GM19240 (cell line): Measurements from ENCODE around the gene INPP5B.

Experiments
- DNase-seq: peaks from one replicate; pipeline ENCODE4 v3.0.0; 2011; ENCODE audit warnings: low spot score; ENCODE audit not compliant: insufficient read length

The INPP5B gene

GRCh38 chr1:37875833-37876232, 71.0 kb downstream of the INPP5B start:
- DNase-seq, result no peak

GRCh38 chr1:37872692-37873091, 74.2 kb downstream of the INPP5B start:
- DNase-seq, result no peak

DNA sequence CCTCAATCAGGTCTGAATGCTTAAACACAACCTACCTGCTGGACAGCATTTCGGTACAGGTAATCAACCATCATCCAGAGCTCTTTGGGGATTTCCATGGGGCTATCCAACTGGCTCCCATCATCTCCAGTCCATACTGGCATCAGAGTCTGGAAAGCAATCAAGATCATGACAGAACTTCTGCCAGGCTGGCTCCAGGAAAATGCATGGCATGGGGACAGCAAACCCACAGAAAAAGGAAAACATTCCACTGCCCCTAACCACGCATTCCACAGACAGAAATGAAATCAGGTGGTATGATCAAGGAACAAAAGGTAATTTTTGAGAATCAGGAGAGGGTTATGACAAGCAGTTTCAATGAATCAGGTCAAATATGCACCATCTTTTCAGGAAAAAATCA, 78.4 kb downstream of the INPP5B start:
- DNase-seq, result no peak

DNA sequence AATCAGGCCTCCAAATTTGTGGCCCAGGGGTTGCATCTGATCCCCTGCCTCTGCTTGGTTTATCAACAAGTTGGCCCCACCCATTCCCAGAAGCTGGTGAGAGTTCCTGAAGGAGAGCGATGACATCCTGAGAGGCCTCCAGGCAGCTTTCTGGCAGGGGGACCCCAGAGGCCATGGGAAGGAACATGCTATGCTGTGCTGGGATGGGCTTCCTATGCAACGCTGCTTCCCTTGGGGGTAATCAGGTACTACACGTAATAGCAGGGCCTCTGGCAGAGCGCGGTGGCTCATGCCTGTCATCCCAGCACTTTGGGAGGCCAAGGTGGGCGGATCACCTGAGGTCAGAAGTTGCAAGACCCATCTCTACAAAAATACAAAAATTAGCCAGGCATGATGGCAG, 79.1 kb downstream of the INPP5B start:
- DNase-seq, result no peak

- DNase-seq, result no peak
Observed at GRCh38 chr1:37866491-37866890, 80.4 kb downstream of the INPP5B start.

DNA sequence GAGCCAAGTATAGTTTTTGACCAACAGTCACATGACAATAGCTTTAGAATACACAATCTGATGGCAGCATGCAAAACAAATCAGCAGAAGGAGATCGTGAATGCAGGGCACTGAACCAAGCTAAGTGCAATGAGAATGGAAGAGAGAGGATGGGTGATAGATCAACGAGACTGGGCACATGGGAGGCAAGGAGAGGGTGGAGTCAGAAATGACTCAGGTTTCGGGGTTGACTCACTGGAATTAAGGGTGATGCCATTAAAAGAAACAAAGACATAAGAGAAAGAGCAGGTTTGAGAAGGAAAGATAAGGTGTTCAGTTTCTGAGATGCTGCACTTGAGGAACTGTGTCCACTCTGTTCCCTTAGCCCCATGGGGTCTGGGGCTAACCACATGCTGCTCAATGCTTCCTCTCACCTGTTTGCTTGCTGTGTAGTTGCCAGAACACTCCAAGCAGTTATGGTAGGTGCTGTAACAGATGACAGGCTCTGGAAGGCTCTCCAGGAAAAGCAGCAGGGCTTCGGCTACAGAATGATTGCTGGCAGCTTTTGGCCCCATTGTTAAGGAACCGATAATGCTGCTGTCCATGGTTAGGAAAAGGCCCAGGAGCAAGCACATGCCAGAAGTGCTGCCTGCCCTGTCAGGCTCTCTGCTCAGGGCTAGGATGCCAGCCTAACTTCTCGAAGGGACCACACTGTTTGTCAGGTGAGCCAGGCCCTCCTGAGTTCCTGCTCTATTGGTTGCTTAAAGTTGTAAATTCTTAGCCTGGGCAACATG, 81.3 kb downstream of the INPP5B start:
- DNase-seq, result no peak

GRCh38 chr1:37862330-37862729, 84.5 kb downstream of the INPP5B start:
- DNase-seq, result no peak

DNA sequence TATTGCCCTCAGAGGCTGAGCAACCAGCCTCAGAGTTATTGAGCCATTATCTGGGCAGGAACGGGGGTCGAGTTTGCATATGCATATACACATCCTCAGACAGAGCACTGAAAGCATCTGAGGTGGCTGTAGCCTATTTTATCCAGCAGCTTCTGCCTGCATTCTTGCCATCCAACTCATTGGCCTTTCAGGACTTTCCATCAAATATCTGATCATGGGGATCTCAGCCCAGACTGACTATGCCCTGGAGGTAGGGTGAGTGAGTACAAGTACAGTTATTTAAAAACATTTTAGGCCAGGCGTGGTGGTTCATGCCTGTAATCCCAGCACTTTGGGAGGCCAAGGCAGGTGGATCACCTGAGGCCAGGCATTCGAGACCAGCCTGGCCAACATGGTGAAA, 85.7 kb downstream of the INPP5B start:
- no peak for DNase-seq

DNA sequence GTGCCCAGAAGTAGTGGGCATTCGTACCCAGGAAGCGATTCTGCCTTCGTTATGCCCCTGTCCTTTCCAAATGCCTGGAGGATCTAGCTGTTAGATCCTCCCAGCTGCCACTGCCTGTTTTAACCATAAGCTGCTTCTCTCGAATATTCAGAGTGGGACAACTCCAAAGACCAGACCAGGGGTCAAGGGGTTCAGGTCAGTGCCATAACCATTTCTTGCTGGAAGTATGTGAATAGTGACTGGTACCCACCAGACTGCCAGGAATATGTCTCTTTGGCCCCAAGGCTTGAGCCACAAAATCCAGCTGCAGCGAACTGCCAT, 86.5 kb downstream of the INPP5B start:
- no peak for DNase-seq

GRCh38 chr1:37859507-37860345, 87.1 kb downstream of the INPP5B start, which contains the start of gene MTF1:
Gene MTF1 (minus strand): TSS chr1:37859592. CDS start chr1:37857658, 1,934 bp downstream.
- peak; percentile 97 for DNase-seq

DNA sequence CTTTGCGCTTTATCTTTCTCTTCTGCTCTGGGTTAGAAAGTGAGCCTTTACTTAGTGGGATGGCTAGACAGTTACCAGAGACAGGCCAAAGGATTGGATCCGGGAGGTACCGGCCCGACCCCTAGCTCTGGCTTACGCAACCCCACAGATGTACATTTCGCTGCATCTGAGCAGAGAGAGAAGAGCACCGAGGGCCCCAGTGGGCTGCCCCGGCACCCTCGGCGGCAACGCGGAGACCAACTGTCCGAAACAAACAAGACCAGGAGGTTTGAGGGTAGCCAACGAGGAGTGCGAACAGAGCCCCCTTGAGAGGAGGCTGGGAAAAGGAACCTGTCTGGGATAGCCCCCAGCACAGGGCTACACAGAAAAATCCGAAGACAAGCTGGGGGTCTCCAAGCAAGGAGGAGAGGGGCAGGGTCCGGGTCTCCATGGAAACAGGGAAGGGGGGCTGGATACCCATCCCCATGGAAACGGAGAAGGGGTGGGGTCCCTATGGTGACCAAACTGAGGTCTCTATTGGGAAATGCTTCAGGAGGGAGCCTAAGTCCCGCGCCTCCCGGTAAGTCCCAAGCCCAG, 87.8 kb downstream of the INPP5B start:
- no peak for DNase-seq

- no peak for DNase-seq
Observed at GRCh38 chr1:37854406-37854805, 92.4 kb downstream of the INPP5B start.

GRCh38 chr1:37853157-37853556, 93.7 kb downstream of the INPP5B start:
- no peak for DNase-seq

DNA sequence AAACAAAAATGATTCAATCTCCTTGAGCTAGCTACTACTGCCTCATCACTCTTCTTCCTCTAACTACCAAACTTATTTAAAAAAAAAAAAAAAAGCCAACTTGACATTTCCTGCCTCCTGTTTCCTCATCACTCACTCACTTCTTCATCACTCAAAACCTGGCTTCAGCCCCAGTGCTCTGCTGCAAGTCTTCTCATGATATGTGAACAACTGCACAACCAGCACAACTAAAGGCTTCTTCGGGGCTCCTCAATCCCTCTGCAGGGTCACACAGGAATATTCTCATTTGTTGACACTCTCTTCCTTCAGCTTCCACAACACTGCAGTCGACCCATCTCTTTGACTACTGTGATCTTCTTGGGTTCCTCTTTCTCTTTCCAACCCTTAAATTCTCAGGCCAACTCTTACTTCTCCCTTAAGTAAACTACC, 95.1 kb downstream of the INPP5B start:
- DNase-seq, result no peak

- DNase-seq, result no peak
Observed at GRCh38 chr1:37851262-37851661, 95.6 kb downstream of the INPP5B start.

- no peak for DNase-seq
Observed at GRCh38 chr1:37850352-37850955, 96.4 kb downstream of the INPP5B start.

- DNase-seq, result no peak
Observed at GRCh38 chr1:37849480-37849879, 97.4 kb downstream of the INPP5B start.

DNA sequence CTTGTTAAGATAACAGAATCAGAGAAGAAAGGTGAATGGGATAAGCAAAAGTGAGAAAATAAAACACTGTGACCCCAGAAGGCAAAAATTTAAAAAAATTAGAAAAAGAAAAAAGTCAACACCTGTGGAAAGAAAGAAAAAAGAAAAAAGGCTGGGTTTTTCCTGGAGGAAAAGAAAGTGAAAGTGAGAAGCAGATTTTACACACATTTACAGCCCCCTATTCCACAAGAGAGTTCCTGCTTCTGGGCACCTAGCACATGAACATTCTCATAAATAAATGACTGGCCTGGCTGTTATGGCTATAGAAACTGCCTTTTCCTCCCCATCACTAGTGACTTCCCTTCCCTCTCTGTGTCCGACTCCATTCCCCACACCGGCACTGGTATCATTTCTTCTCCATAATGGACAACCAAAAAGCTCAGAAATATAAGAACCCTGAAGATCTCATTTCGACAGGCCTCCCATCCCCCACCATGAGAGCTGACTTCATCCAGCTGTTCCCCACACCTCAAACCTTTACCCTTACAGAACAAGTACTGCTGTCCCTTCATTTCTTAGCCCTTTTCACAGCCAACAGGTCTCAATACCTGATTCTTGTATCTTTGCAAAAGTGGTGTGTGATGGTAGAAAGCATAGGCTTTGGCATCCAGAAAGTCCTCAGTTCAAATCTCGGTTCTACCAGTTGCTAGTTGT, 100.1 kb downstream of the INPP5B start:
- no peak for DNase-seq

- DNase-seq, result no peak
Observed at GRCh38 chr1:37845786-37846185, 101.1 kb downstream of the INPP5B start.

DNA sequence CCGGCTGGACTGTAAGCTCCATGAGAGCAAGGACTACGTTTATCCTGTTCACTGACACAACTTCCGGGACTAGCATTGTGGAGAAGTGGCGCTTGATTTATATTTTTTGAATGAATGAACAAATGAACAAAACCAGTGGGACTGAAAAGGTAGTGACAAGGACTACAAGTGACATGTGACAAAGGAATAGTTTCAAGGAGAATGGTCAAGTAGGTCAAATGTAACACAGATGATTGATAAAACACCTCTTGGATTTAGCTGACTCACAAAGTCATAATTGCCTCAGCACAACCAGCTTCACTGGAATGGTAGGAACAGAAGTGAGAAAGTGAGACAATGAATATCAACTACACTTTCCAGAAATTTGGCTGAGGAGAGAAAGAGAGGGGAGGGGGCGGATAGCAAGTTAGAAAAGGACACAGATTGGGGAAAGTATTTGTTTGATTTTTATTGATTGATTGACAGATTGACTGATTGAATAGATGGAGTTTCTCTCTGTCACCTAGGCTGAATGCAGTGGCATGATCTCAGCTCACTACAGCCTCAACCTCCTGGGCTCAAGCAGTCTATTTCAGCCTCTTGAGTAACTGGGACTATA, 101.7 kb downstream of the INPP5B start:
- DNase-seq, result no peak

GRCh38 chr1:37844536-37844935, 102.3 kb downstream of the INPP5B start:
- DNase-seq, result no peak
